HG03280 (cell line): ENCODE measurements around the gene GSTM3.
"Not testable (repeated sequence)": the region's sequence is repeated elsewhere in the genome, so short reads cannot be mapped to it uniquely, and the experiment has no call there.

ENCODE experiments used
- ATAC-seq: cut with Tn5 transposase; IDR thresholded peaks from one replicate; pipeline ENCODE4 v1.9.1; 2021; ENCODE audit warnings: mild to moderate bottlenecking, moderate library complexity; ENCODE audit not compliant: unreplicated experiment

Gene GSTM3

GRCh38 chr1:109732390-109732881 is 8.4 kb downstream of the GSTM3 start:
- no peak for ATAC-seq

GRCh38 chr1:109730666-109731065 is 10.2 kb downstream of the GSTM3 start:
- ATAC-seq, result no peak

GRCh38 chr1:109728870-109729269 is 12.0 kb downstream of the GSTM3 start:
- ATAC-seq, result no peak

GRCh38 chr1:109726728-109727373 is 14.0 kb downstream of the GSTM3 start:
- ATAC-seq, result no peak

- no peak for ATAC-seq
Observed at GRCh38 chr1:109726007-109726406, 14.8 kb downstream of the GSTM3 start.

GRCh38 chr1:109725510-109725909 is 15.3 kb downstream of the GSTM3 start:
- no peak for ATAC-seq

GRCh38 chr1:109724933-109725332 is 15.9 kb downstream of the GSTM3 start:
- ATAC-seq, result no peak

- no peak for ATAC-seq
Observed at GRCh38 chr1:109722908-109723691, 17.7 kb downstream of the GSTM3 start.

- ATAC-seq, result no peak
Observed at GRCh38 chr1:109721971-109722370, 18.9 kb downstream of the GSTM3 start.

GRCh38 chr1:109721042-109721441 is 19.8 kb downstream of the GSTM3 start:
- no peak for ATAC-seq

- no peak for ATAC-seq
Observed at GRCh38 chr1:109719337-109719837, 21.5 kb downstream of the GSTM3 start.

- no peak for ATAC-seq
Observed at GRCh38 chr1:109718495-109718894, 22.3 kb downstream of the GSTM3 start.

- ATAC-seq, result no peak
Observed at GRCh38 chr1:109717729-109718128, 23.1 kb downstream of the GSTM3 start.

GRCh38 chr1:109716570-109717090 is 24.2 kb downstream of the GSTM3 start:
- no peak for ATAC-seq

GRCh38 chr1:109716121-109716520 is 24.7 kb downstream of the GSTM3 start:
- ATAC-seq, result no peak

GRCh38 chr1:109714661-109715372 is 26.0 kb downstream of the GSTM3 start:
- no peak for ATAC-seq

GRCh38 chr1:109713636-109714035 is 27.2 kb downstream of the GSTM3 start:
- ATAC-seq, result no peak

- ATAC-seq, result no peak
Observed at GRCh38 chr1:109712321-109712864, 28.4 kb downstream of the GSTM3 start.

- not testable (repeated sequence) for ATAC-seq
Observed at GRCh38 chr1:109711593-109712320, 29.1 kb downstream of the GSTM3 start, which contains the start of gene GSTM5. Gene GSTM5 (plus strand): TSS chr1:109712251. CDS start chr1:109712313, 62 bp downstream.

GRCh38 chr1:109709822-109710221 is 31.0 kb downstream of the GSTM3 start:
- not testable (repeated sequence) for ATAC-seq
